Activated CD4-positive, alpha-beta T cell treated with anti-CD3 and anti-CD28 coated beads, Interleukin-10, Interleukin-2, amounts not matched to agents 100 ng/mL and 50 ng/mL, durations not matched to agents 16 hours and 8 hours (primary cell): ENCODE data around the gene ASTN2.

Experiments
- DNase-seq: peaks from one replicate; pipeline ENCODE4 v3.0.0-alpha.2; 2020

ASTN2 gene

GRCh38 chr9:117160254-117160653 lies 254.6 kb downstream of the ASTN2 start:
- DNase-seq, result no peak

GRCh38 chr9:117156771-117157535 lies 257.9 kb downstream of the ASTN2 start:
- DNase-seq, result no peak

- no peak for DNase-seq
Measured at GRCh38 chr9:117156144-117156688, 258.6 kb downstream of the ASTN2 start.

- no peak for DNase-seq
Measured at GRCh38 chr9:117153021-117153420, 261.8 kb downstream of the ASTN2 start.

- DNase-seq, result no peak
Measured at GRCh38 chr9:117151716-117152115, 263.1 kb downstream of the ASTN2 start.

- no peak for DNase-seq
Measured at GRCh38 chr9:117149996-117150395, 264.9 kb downstream of the ASTN2 start.

GRCh38 chr9:117145811-117146490 lies 268.9 kb downstream of the ASTN2 start:
- no peak for DNase-seq

- no peak for DNase-seq
Measured at GRCh38 chr9:117145081-117145480, 269.8 kb downstream of the ASTN2 start.

- DNase-seq, result no peak
Measured at GRCh38 chr9:117138231-117138630, 276.6 kb downstream of the ASTN2 start.

GRCh38 chr9:117136461-117136860 lies 278.4 kb downstream of the ASTN2 start:
- no peak for DNase-seq

GRCh38 chr9:117135501-117136098 lies 279.3 kb downstream of the ASTN2 start:
- DNase-seq, result no peak

GRCh38 chr9:117134826-117135500 lies 279.9 kb downstream of the ASTN2 start:
- no peak for DNase-seq

- DNase-seq, result no peak
Measured at GRCh38 chr9:117126871-117127270, 288.0 kb downstream of the ASTN2 start.

GRCh38 chr9:117125531-117125930 lies 289.3 kb downstream of the ASTN2 start:
- no peak for DNase-seq

- no peak for DNase-seq
Measured at GRCh38 chr9:117123729-117124128, 291.1 kb downstream of the ASTN2 start.

GRCh38 chr9:117122953-117123352 lies 291.9 kb downstream of the ASTN2 start:
- DNase-seq, result no peak

- DNase-seq, result no peak
Measured at GRCh38 chr9:117122102-117122501, 292.8 kb downstream of the ASTN2 start.

- DNase-seq, result no peak
Measured at GRCh38 chr9:117121316-117121715, 293.5 kb downstream of the ASTN2 start.

GRCh38 chr9:117120061-117120460 lies 294.8 kb downstream of the ASTN2 start:
- no peak for DNase-seq

GRCh38 chr9:117116084-117116483 lies 298.8 kb downstream of the ASTN2 start:
- no peak for DNase-seq

- DNase-seq, result no peak
Measured at GRCh38 chr9:117114768-117115167, 300.1 kb downstream of the ASTN2 start.

GRCh38 chr9:117104716-117105495 lies 310.0 kb downstream of the ASTN2 start:
- DNase-seq, result no peak
